ENCODE results near the gene AP1S3.

AP1S3 gene

DNA sequence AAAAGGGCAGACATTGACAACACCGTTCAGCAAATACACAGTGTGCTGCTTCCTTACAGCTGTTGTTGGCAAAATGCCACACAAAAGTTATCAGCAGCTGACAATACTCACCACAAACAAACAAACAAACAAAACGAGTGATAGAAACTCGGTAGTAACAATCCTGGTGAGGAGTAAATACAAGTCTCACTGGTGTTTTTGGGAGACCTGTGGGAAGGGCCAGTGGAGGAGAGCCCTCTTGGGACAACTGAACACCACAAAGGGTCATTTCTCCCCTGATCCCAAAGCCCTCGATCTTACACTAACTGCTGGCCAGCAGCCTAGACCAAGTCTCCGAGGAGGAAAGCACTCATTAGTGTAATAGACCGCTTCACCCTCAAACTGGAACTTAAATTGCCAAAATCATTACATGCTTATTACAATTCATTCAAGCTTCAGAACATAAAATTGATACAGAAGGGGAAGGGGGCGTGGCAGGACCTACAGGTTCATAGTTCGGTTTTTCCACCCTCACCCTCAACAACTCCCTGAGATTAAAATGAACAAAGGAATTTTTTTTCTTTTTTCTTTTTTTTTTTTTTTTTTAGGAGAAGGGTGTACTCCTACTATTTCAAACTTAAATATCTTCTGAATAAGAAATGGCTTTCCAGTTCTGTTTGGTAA lies 5.0 kb downstream of the AP1S3 start:
- DNase-seq (ENCODE audit: low read depth, low spot score): no peak

DNA sequence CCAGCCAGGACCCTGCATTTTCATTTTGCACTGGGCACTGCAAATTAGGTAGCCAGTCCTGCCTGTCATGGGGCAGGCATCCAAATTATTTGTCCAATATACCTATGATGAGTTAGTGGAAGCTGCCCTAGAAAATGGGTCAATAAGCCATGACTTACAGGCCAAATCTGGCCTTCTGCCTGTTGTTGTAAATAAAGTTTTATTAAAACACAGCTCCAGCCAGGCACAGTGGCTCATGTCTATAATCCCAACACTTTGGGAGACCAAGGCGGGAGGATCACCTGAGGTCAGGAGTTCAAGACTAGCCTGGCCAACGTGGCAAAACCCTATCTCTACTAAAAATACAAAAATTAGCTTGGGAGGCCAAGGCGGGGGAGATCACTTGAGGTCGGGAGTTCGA lies 8.3 kb downstream of the AP1S3 start:
- Histone ChIP-seq H3K4me1 (ENCODE audit: insufficient read depth, insufficient read length) (no peaks in the 10 kb centered on the region), H3K4me3 (ENCODE audit: insufficient read length, low read depth) (no peak overlapping the region), H3K9ac (ENCODE audit: insufficient read length, low read depth) (no peak overlapping the region), H3K36me3 (ENCODE audit: insufficient read depth, insufficient read length, low read length) (no peaks in the 10 kb centered on the region), H3K27me3 (ENCODE audit: insufficient read depth, insufficient read length) (no peaks in the 10 kb centered on the region), H3K9me3 (ENCODE audit: insufficient read depth, low read length) (no peaks in the 10 kb centered on the region)
- no peak for TF ChIP-seq SUZ12 (IDR thresholded peaks at IDR 0.05; ENCODE audit: extremely low read depth, insufficient read depth, insufficient read length)
- TF ChIP-seq YY1 (IDR thresholded peaks at IDR 0.05; ENCODE audit: insufficient read depth, insufficient read length): no peak
- no peak for TF ChIP-seq ZNF274 (IDR thresholded peaks at IDR 0.05; ENCODE audit: low read depth, low read length)
- no peak for DNase-seq (ENCODE audit: low read depth, low spot score)

More for the DNA sequence above, 5.0 kb downstream of the AP1S3 start:
- H3K9me3 ChIP-seq (ENCODE audit: insufficient read depth, low read length): no peaks in the 10 kb centered on the region
- no peak for TF ChIP-seq SUZ12 (IDR thresholded peaks at IDR 0.05; ENCODE audit: extremely low read depth, insufficient read depth, insufficient read length)
- no peak overlapping the region for H3K9ac ChIP-seq (ENCODE audit: insufficient read length, low read depth)
- no peaks in the 10 kb centered on the region for H3K36me3 ChIP-seq (ENCODE audit: insufficient read depth, insufficient read length, low read length)
- H3K4me1 ChIP-seq (ENCODE audit: insufficient read depth, insufficient read length): peaks cover 6% of the 10 kb centered on the region
- peaks cover 12% of the 10 kb centered on the region for H3K27me3 ChIP-seq (ENCODE audit: insufficient read depth, insufficient read length)
- H3K4me3 ChIP-seq (ENCODE audit: insufficient read length, low read depth): no peak overlapping the region

DNA sequence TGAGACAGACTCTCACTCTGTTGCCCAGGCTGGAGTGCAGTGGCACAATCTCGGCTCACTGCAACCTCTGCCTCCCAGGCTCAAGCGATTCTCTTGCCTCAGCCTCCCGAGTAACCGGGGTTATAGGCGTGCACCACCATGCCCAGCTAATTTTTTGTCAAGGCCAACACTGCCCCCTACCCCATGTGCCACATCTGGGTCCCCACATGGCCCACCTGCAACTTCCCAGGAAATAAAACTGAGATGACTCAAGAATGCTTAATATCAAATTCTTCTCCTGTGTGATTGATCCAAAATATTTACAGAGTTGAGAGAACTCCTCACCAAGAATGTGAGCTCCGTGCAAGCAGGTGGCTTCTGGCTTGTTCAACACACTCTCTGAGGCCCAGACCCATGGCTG lies 9.1 kb downstream of the AP1S3 start:
- no peak overlapping the region for H3K4me3 ChIP-seq (ENCODE audit: insufficient read length, low read depth)
- H3K27me3 ChIP-seq (ENCODE audit: insufficient read depth, insufficient read length): no peaks in the 10 kb centered on the region
- no peaks in the 10 kb centered on the region for H3K9me3 ChIP-seq (ENCODE audit: insufficient read depth, low read length)
- DNase-seq (ENCODE audit: low read depth, low spot score): no peak
- no peaks in the 10 kb centered on the region for H3K4me1 ChIP-seq (ENCODE audit: insufficient read depth, insufficient read length)
- no peaks in the 10 kb centered on the region for H3K36me3 ChIP-seq (ENCODE audit: insufficient read depth, insufficient read length, low read length)
- TF ChIP-seq YY1 (IDR thresholded peaks at IDR 0.05; ENCODE audit: insufficient read depth, insufficient read length): no peak
- no peak for TF ChIP-seq SUZ12 (IDR thresholded peaks at IDR 0.05; ENCODE audit: extremely low read depth, insufficient read depth, insufficient read length)
- no peak for TF ChIP-seq ZNF274 (IDR thresholded peaks at IDR 0.05; ENCODE audit: low read depth, low read length)
- no peak overlapping the region for H3K9ac ChIP-seq (ENCODE audit: insufficient read length, low read depth)

DNA sequence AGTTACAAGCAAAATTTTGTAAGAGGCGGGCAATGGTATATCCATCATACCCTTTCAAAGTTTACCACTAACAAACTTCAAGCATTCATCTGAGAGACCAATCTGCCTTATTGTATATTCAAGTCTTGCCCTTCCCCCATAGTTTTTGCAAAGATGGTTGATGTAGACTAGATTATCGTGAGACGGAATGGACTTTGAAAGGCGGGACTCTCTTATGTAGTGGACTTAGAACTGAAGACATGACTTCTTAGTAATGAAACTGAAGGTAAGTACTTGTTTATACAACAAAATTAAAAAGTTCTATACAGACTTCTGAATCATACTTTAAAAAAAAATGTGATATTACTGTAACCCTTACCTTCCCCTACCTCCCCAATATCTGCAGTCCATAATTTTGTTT lies 10.4 kb downstream of the AP1S3 start:
- no peak for DNase-seq (ENCODE audit: low read depth, low spot score)
- Histone ChIP-seq H3K9ac (ENCODE audit: insufficient read length, low read depth) (no peak overlapping the region), H3K4me3 (ENCODE audit: insufficient read length, low read depth) (no peak overlapping the region), H3K36me3 (ENCODE audit: insufficient read depth, insufficient read length, low read length) (no peaks in the 10 kb centered on the region), H3K9me3 (ENCODE audit: insufficient read depth, low read length) (no peaks in the 10 kb centered on the region), H3K4me1 (ENCODE audit: insufficient read depth, insufficient read length) (no peaks in the 10 kb centered on the region), H3K27me3 (ENCODE audit: insufficient read depth, insufficient read length) (no peaks in the 10 kb centered on the region)
- TF ChIP-seq SUZ12 (IDR thresholded peaks at IDR 0.05; ENCODE audit: extremely low read depth, insufficient read depth, insufficient read length) (no peak), ZNF274 (IDR thresholded peaks at IDR 0.05; ENCODE audit: low read depth, low read length) (no peak), YY1 (IDR thresholded peaks at IDR 0.05; ENCODE audit: insufficient read depth, insufficient read length) (no peak)

DNA sequence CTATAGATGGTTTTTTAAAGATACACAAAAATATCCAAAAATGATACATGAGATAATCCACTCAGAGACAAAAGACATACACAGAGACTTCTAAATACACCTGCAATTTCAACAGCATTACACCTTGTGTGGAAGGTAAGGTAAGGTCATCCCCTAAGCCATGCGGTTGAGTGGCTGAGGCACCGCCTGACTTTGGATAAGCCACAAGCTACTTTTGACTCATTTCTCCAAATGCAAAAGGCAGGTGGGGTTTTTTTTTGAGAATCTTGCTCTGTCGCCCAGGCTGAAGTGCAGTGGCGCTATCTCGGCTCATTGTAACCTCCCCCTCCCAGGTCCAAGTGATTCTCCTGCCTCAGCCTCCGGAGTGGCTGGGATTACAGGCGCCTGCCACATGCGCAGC lies 13.1 kb downstream of the AP1S3 start:
- Histone ChIP-seq H3K27me3 (ENCODE audit: insufficient read depth, insufficient read length) (no peaks in the 10 kb centered on the region), H3K4me3 (ENCODE audit: insufficient read length, low read depth) (no peak overlapping the region), H3K4me1 (ENCODE audit: insufficient read depth, insufficient read length) (no peaks in the 10 kb centered on the region), H3K9me3 (ENCODE audit: insufficient read depth, low read length) (no peaks in the 10 kb centered on the region), H3K36me3 (ENCODE audit: insufficient read depth, insufficient read length, low read length) (no peaks in the 10 kb centered on the region), H3K9ac (ENCODE audit: insufficient read length, low read depth) (no peak overlapping the region)
- DNase-seq (ENCODE audit: low read depth, low spot score): no peak
- no peak for TF ChIP-seq ZNF274 (IDR thresholded peaks at IDR 0.05; ENCODE audit: low read depth, low read length)
- no peak for TF ChIP-seq SUZ12 (IDR thresholded peaks at IDR 0.05; ENCODE audit: extremely low read depth, insufficient read depth, insufficient read length)
- no peak for TF ChIP-seq YY1 (IDR thresholded peaks at IDR 0.05; ENCODE audit: insufficient read depth, insufficient read length)

DNA sequence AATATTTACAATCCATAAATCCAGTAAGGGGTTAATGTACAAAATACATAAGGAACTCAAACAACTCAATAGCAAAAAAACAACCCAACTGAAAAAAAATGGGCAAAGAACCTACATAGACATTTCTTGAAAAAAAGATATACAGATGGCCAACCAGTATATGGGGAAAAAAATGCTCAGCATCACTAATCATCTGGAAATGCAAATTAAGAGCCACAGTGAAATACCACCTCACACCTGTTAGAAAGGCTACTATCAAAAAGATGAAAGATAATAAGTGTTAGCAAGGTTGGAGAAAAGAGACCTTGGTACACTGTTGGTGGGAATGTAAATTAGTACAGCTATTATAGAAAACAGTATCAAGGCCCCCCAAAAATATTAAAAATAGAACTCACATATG lies 14.6 kb downstream of the AP1S3 start:
- no peak for DNase-seq (ENCODE audit: low read depth, low spot score)
- Histone ChIP-seq H3K9ac (ENCODE audit: insufficient read length, low read depth) (no peak overlapping the region), H3K4me1 (ENCODE audit: insufficient read depth, insufficient read length) (no peaks in the 10 kb centered on the region), H3K27me3 (ENCODE audit: insufficient read depth, insufficient read length) (no peaks in the 10 kb centered on the region), H3K36me3 (ENCODE audit: insufficient read depth, insufficient read length, low read length) (no peaks in the 10 kb centered on the region), H3K9me3 (ENCODE audit: insufficient read depth, low read length) (no peaks in the 10 kb centered on the region), H3K4me3 (ENCODE audit: insufficient read length, low read depth) (no peak overlapping the region)
- TF ChIP-seq ZNF274 (IDR thresholded peaks at IDR 0.05; ENCODE audit: low read depth, low read length) (no peak), SUZ12 (IDR thresholded peaks at IDR 0.05; ENCODE audit: extremely low read depth, insufficient read depth, insufficient read length) (no peak), YY1 (IDR thresholded peaks at IDR 0.05; ENCODE audit: insufficient read depth, insufficient read length) (no peak)

DNA sequence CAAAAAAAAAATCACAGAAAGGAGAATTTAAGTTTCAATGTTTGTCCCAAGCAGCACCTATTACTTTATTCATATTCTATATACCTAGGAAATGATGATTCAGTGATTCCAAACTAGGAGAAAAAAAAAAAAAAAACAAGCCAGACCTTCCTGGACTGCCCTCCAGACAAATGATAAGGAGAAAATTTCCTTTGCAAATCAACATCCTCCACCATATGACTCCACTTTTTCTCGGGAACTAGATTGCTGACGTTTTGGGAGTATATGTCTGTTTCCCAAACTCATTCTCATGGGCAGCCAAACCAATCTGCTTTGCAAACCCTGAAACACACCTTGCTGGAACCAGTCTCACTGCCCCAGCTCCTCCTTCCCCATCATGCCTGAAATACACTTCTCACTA lies 16.8 kb downstream of the AP1S3 start:
- no peak for DNase-seq (ENCODE audit: low read depth, low spot score)
- Histone ChIP-seq H3K4me3 (ENCODE audit: insufficient read length, low read depth) (no peak overlapping the region), H3K27me3 (ENCODE audit: insufficient read depth, insufficient read length) (no peaks in the 10 kb centered on the region), H3K4me1 (ENCODE audit: insufficient read depth, insufficient read length) (no peaks in the 10 kb centered on the region), H3K9me3 (ENCODE audit: insufficient read depth, low read length) (no peaks in the 10 kb centered on the region), H3K9ac (ENCODE audit: insufficient read length, low read depth) (no peak overlapping the region), H3K36me3 (ENCODE audit: insufficient read depth, insufficient read length, low read length) (no peaks in the 10 kb centered on the region)
- TF ChIP-seq SUZ12 (IDR thresholded peaks at IDR 0.05; ENCODE audit: extremely low read depth, insufficient read depth, insufficient read length) (no peak), YY1 (IDR thresholded peaks at IDR 0.05; ENCODE audit: insufficient read depth, insufficient read length) (no peak), ZNF274 (IDR thresholded peaks at IDR 0.05; ENCODE audit: low read depth, low read length) (no peak)

Measured in NT2/D1 (cell line).